ENCODE data around the gene CYTIP.
A peak's percentile ranks its signal among the peaks of the same experiment; 100 is the strongest.
"Not testable (repeated sequence)": the region's sequence is repeated elsewhere in the genome, so short reads cannot be mapped to it uniquely, and the experiment has no call there.

CYTIP gene

DNA sequence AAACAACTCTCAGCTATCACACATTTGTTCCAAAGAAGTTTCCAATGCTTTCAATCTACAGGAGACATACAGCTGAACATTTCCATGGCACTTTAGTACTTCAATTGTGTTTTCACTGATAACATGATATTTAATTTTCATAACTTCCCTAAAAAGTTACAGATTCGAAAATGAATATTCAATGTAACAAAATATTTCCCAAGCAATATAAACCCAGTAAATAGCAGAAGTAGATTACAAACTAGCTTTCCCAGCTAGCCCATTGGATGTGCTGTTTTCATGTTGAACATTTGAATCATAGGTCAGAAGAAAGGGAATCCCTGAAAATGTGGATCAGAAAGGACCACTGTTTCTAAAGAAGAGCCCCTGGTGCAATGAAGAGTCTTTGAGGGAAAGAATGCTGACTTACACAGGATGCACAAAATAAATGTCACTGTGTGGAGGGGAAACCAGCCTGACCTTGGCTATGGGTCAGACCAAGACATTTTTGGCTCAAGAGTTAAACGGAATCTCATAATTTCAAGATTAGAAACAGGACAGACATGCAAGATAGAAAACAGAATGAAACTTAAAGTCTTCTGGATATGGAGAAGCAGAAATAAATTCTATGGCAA, 22.5 kb downstream of the CYTIP start:
- FAIRE-seq, result no peak

DNA sequence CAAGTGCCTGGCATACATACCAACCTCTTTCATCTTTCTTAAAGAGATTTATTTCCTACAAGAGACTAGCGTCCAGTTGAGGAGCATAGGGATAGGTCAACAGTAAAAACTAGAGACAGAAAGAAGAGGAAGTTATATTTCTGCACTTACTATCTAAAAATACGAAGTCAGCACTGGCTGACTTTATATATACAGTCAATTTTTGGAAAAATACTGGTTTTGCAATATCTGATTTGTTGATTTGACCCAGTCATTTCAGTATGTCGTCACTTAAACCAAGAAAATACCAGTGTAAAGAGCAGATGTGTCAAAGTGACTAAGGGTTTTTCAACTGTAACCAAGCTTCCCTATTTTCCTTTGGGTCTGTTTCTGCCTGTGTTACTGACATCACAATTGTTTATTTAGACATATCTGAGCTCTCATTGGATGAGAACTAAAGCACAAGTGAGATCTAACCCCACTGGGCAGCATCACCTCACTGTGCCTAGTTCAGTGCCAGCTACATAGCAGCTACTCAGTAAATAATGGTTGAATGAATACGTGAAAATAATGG, 23.0 kb downstream of the CYTIP start:
- no peak for FAIRE-seq

DNA sequence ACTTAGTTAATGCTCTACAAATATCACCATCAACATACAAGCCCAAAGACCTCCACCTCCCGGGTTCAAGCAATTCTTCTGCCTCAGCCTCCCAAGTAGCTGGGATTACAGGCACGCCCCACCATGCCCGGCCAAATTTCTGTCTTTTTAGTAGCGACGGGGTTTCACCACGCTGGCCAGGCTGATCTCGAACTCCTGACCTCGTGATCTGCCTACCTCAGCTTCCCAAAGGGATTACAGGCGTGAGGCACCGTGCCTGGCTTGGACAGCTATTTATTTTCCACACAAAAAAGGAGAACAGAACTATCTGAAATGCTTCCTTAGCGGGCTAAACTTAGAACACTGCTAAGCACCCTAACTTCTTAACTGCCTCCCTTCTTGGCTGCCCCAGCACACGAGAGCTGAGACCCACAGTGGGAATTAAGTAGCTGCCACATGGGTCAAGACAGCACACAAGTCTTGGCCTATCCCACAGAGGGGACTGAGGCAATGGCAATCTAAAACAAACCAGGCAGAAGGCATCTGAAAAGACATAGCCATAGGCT, 24.8 kb downstream of the CYTIP start:
- FAIRE-seq, result no peak

DNA sequence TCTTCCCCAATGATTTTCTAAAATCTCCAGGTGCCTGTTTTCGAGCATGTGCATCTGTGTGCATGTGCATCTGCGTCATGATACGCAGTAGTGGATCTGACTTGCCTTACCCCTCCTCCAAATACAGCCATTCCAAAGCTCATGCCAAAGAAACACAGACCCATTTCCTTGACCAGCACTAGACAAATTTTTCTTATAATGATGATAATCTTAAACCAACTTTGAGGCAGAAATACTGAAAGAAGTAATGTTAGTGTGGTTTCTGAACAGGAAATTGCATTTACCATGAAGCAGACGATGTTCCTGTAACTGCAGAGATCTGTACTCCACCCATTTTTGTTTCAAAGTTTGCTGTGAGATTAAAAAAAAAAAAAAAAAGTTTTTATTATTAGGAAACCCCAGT, 25.6 kb downstream of the CYTIP start:
- peak; percentile 79 for FAIRE-seq

DNA sequence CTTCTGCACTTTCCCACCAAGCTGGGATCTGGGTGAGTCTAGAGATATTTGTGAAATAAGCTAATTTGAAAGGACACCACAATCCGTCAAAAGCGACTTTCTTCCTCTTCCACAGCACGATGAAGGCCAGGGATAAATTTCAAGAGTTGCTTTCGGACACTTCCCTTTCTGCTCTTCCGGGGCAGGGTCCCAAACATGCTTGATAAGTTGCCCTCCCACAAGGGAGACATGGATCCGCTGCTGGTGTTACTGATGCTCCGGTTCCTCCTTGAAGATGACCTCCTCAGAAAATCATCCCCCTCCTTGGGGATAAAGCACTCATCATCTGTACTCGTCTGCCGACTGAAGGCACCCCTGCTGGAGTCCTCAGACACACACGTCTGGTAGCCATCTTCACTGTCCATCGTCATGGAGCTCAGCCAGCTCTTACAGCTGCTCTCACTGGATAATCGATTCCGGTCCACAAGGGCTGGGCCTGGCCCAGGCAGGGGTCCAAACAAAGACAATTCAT, 28.2 kb downstream of the CYTIP start:
- no peak for FAIRE-seq

DNA sequence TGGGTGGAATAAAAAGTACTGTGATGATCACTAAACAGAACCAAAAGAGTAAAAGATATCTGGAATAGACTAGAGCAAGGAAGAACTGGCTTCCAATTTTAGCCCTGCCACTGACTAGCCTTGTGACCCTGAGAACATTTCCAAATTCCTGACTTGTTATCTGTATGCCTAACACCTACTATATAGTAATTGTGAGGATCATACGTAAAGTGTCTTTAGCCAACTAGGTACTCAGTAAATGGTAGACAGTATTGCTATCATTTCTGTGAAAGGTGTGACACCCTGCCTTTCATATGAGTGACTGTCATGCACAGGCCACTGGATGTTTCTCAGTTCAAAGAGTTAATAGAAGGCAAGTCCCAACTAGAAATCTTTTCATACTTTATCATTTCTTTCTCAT, 29.8 kb downstream of the CYTIP start:
- no peak for FAIRE-seq

DNA sequence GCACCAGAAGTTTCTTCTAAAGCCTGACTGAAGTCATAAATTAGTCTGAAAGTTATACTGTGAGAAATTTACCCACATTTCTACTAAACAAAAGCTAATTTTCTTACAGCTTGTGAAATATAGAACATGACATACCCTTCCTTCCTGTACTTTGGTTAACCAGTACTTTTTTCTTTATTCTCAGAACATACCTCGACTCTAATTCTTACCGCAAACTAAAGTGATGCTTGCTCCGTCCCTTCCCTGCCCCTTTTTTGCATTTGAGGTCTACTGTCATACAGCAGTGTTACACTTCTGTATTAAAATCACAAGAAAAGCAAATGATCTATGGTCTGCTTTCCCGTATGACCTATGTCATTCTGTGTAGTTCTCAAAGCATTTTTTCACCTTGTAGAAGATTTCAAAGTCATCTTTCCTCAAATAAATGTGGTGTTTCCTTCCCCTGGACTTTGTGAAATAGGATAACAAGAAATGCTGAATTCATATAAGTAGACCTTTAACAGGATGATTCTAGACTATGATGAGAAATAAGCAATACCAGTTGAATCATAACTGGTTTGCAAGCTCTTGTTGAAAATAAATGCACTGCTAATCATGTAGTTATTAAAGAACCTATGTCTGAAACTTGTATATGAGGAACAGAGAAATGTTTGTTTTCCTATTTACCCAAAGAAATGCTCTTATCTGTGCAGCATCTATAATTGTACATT, 30.4 kb downstream of the CYTIP start:
- FAIRE-seq, result peak; percentile 89

DNA sequence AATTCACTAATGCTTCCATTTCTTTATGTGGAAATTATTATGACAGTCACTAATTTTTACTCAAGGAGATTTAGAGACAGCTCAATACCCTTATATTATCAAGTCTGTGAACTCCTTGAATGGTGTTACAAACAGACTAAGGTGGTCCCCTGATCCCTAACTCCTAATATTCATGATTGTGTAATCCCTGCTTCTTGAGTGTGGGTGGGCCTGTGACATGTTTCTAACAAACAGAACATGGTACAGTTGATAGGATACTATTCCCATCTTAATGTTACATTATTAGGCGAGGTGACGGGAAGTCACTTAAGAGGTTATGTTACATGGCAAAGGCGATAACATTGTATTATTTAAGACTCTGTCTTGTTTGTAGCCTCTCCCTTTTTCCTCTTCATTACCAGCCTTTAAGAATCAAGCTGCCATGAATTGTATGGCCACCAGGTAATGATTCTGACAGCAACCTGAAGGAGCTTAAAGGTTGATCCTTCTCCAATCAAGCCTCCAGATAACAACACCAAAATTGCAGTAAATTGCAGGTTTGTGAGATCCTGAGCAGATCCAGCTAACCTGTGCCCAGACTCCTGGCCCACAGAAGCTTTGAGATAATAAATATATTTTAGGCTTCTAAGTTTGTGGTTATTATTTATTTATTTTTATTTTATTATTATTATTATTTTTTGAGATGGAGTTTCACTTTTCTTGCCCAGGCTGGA, 32.1 kb downstream of the CYTIP start:
- FAIRE-seq, result no peak

DNA sequence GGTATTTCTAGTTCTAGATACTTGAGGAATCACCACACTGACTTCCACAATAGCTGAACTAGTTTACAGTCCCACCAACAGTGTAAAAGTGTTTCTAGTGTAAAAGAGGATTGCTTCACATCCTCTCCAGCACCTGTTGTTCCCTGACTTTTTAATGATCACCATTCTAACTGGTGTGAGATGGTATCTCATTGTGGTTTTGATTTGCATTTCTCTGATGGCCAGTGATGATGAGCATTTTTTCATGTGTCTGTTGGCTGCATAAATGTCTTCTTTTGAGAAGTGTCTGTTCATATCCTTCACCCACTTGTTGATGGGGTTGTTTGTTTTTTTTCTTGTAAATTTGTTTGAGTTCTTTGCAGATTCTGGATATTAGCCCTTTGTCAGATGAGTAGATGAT, 38.5 kb downstream of the CYTIP start:
- not testable (repeated sequence) for FAIRE-seq

DNA sequence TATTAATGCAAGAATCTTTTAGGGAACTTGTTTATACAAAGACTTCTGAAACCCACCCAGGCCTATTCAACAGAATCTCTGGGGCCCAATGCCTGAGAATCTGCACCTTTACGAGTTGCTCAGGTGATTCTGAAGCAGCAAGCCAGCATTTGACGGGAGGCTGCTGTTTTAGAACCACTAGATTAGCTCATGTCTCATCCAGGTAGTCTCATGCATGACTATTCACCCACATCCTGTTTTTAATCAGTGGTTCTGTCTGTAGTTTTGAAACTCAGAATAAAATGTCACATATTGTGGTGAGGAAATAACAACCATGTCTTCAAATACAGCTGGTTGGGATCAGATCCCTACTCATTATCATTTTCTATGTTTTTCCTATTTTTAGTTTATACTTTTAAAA, 39.5 kb downstream of the CYTIP start:
- FAIRE-seq, result peak; percentile 57

DNA sequence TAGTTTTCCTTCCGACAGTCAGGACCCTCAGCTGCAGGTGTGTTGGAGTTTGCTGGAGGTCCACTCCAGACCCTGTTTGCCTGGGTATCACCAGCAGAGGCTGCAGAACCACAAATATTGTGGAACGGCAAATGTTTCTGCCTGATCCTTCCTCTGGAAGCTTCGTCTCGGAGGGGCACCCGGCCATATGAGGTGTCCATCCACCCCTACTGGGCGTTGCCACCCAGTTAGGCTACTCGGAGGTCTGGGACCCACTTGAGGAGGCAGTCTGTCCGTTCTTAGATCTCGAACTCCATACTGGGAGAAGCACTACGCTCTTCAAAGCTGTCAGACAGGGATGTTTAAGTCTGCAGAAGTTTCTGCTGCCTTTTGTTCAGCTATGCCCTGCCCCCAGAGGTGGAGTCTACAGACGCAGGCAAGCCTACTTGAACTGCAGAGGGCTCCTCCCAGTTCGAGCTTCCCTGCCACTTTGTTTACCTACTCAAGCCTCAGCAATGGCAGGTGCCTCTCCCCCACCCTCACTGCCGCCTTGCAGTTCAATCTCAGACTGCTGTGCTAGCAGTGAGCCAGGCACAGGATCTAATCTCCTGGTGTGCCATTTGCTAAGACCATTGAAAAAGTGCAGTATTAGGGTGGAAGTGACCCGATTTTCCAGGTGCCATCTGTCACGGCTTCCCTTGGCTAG, 40.9 kb downstream of the CYTIP start:
- FAIRE-seq, result not testable (repeated sequence)

DNA sequence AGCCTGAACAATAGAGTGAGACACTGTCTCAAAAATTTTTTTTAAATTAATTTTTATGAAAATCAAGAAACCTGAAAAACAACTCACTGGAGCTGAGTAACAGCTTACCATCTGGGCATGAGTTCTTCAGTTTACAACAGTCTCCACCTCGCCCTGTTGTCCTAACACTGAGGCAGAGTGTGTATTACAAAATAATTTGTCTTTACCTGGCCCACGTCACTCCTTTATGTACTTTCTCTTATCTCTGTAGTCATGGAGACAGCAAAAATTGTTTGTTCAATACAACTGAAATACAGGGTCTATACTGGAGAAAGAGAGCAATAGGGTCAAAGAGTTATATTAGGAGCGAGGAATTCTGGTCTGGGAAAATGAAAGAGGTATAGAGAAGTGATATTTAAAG, 48.1 kb downstream of the CYTIP start:
- FAIRE-seq, result peak; percentile 49

DNA sequence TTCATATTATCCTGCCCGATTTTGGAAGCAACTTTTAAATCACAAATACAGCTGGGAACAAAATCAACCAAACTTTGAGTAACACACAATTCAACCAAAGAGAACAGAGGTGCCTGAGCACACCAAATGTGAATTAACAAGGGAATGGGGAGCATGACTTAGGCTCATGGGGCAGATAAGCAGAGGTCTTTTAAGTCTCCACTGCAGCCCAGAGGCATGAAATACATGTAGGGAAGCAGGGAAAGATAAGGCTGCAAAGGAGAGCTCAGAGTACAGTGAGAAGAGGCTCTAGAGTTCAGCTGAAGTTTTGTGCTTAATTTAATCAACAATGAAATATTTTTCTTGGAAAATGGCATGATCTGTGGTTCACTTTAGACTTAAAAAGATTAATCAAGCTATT, 49.0 kb downstream of the CYTIP start:
- no peak for FAIRE-seq

DNA sequence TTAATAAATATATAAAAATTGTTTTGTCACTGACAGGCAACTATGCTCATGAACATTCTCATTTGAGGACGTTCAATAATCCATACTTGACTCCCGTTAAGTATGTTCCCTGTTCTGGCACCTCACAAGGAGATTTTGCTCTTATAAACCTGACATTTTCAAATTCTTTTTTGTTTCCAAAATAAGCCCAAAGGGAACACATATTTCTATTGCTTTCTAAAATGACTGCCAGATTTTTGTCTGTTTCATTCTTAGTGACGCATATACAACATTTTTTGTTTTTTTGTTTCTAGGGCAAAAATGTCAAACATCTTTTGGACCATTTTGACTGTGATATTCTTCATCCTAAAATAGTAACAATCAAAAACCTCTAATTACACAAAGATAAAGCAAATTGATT, 50.5 kb downstream of the CYTIP start:
- FAIRE-seq, result no peak

DNA sequence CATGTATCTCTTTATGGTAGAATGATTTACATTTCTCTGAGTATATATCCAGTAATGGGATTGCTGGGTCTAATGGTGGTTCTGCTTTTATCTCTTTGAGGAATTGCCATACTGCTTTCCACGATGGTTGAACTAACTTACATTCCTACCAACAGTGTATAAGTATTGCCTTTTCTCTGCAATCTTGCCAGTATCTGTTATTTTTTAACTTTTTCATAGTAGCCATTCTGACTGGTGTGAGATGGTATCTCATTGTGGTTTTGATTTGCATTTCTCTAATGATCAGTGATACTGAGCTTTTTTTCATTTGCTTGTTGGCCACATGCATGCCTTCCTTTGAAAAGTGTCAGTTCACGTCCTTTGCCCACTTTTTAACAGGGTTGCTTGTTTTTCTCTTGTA, 55.1 kb downstream of the CYTIP start:
- FAIRE-seq, result no peak

DNA sequence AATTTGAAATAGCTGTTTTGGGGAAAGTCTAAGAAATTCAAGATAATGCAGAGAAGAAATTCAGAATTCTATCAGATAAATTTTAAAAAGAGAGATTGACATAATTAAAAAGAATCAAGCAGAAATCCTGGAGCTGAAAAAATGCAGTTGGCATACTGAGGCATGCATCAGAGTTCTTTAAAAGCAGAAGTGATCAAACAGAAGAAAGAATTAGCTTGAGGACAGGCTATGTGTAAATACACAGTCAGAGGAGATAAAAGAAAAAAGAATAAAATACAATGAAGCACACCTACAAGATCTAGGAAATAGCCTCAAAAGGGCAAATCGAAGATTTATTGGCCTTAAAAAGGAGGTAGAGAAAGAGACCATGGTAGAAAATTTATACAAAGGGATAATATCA, 57.1 kb downstream of the CYTIP start:
- FAIRE-seq, result no peak

DNA sequence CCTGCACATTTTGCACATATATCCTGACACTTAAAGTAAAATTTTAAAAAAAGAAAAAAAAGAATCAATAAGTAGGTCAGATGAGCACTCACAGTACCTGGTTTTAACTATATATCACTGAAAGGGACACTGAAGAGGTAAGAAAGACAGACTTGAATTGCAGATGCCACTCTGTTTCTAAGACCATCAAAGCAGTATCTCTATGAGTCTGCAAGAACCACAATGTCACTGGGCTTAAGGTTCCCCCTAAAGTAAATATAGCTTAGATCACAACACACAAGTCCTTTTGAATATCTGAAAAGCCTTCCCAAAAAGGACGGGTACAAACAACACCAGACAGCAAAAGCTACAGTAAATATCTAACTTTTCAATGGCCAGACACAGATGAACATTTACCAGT, 57.6 kb downstream of the CYTIP start:
- FAIRE-seq, result no peak

DNA sequence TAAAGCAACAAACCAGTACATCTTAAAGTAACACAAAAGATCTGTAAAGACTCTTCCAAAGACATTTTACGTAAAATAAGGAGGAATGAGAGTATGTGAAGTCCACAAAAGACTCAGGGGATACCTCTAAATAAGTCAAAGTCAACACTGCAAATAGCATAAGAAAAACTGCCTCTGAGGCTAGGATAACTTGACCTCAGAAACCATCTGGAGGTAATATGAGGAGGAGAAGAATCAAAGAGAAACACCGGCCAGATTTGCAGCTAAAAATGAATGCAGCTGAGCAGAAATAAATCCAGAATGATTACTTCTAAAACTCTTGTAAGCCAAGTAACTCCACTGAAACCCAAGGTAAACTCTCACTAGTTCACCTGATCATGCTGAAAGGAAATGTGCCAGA, 66.0 kb downstream of the CYTIP start:
- no peak for FAIRE-seq

DNA sequence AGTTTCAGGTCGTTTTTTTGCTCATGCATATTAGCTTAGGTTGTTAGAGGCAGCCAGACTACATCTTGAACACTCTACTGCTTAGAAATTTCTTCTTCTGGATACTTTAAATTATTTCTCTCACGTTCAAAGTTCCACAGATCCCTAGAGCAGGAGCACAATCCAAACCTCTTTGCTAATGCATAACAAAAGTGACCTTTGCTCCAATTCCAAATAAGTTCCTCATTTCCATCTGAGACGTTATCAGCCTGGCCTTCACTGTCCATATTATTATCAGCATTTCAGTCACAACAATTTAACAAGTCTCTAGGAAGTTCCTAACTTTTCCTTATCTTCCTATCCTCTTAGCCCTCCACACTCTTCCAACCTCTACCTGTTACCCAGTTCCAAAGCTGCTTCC, 67.8 kb downstream of the CYTIP start:
- FAIRE-seq, result no peak

DNA sequence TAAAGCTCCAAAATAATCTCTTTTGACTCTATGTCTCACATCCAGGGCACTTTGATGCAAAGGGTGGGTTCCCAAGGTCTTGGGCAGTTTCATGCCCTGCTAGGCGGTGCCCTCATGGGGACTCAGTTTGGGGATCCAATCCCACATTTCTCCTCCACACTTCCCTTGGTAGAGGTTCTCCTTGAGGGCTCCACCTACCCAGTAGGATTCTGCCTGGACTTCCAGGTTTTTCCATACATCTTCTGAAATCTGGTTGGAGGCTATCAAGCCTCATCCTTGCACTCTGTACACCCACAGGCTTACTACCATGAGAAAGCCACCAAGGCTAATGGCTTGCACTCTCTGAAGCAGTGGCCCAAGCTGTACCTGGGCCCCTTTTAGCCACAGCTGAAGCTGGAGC, 68.5 kb downstream of the CYTIP start:
- no peak for FAIRE-seq

DNA sequence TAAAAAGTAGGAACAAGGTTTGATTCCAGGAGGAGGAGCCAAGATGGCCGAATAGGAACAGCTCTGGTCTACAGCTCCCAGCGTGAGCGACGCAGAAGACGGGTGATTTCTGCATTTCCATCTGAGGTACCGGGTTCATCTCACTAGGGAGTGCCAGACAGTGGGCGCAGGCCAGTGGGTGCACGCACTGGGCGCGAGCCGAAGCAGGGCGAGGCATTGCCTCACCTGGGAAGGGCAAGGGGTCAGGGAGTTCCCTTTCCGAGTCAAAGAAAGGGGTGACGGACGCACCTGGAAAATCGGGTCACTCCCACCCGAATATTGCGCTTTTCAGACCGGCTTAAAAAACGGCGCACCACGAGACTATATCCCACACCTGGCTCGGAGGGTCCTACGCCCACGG, 75.4 kb downstream of the CYTIP start:
- FAIRE-seq, result not testable (repeated sequence)

DNA sequence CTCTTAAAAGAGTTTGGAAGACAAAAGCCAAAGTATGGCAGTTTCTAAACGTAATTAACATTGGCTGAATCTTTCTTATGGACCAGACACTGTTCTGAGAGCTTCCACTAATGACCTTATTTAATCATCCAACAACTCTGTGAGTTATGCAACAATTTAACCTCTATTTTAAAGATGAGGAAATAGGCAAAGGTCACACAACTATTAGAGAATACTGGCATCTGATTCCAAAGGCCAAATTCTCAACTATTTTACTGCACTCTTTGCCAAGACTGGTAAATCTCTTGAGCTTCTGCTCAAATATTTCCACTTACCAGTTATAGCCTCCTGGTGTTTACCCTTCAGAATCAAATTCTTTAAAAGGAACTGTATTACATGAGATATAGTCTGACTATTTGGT, 76.2 kb downstream of the CYTIP start:
- FAIRE-seq, result no peak
